ENCODE measurements around the gene GNGT2.

GNGT2 gene

GRCh38 chr17:49200423-49201083 is 9.8 kb downstream of the GNGT2 start:
- Histone ChIP-seq H3K27ac (no peak overlapping the region), H3K27me3 (ENCODE audit: insufficient read depth, low read depth) (peaks cover 13% of the 10 kb centered on the region), H3K4me3 (IDR thresholded peaks at IDR 0.05; ENCODE audit: insufficient read depth, low read depth, low read length) (no peak overlapping the region), H3K9ac (no peak overlapping the region), H3K36me3 (ENCODE audit: insufficient read depth) (no peaks in the 10 kb centered on the region), H3K79me2 (ENCODE audit: insufficient read depth, low read depth) (no peaks in the 10 kb centered on the region), H3K4me2 (no peak overlapping the region), H4K20me1 (ENCODE audit: insufficient read depth) (no peaks in the 10 kb centered on the region), H2AFZ (ENCODE audit: low read depth) (no peak overlapping the region), H3K4me1 (ENCODE audit: low read depth, poor library complexity, severe bottlenecking) (no peaks in the 10 kb centered on the region)
- TF ChIP-seq CTCF (conservative IDR thresholded peaks at IDR 0.05; ENCODE audit: low read depth, low read length): no peak

GRCh38 chr17:49198211-49198610 is 12.2 kb downstream of the GNGT2 start:
- H3K9ac ChIP-seq: no peak overlapping the region
- H3K4me3 ChIP-seq (IDR thresholded peaks at IDR 0.05; ENCODE audit: insufficient read depth, low read depth, low read length): no peak overlapping the region
- no peak overlapping the region for H3K27ac ChIP-seq
- H3K4me2 ChIP-seq: no peak overlapping the region
- no peaks in the 10 kb centered on the region for H3K36me3 ChIP-seq (ENCODE audit: insufficient read depth)
- H3K27me3 ChIP-seq (ENCODE audit: insufficient read depth, low read depth): peaks cover 9% of the 10 kb centered on the region
- H2AFZ ChIP-seq (ENCODE audit: low read depth): no peak overlapping the region
- no peaks in the 10 kb centered on the region for H3K4me1 ChIP-seq (ENCODE audit: low read depth, poor library complexity, severe bottlenecking)
- H3K79me2 ChIP-seq (ENCODE audit: insufficient read depth, low read depth): no peaks in the 10 kb centered on the region
- no peaks in the 10 kb centered on the region for H4K20me1 ChIP-seq (ENCODE audit: insufficient read depth)
- no peak for TF ChIP-seq CTCF (conservative IDR thresholded peaks at IDR 0.05; ENCODE audit: low read depth, low read length)

- peaks cover 6% of the 10 kb centered on the region for H3K27me3 ChIP-seq (ENCODE audit: insufficient read depth, low read depth)
- no peak overlapping the region for H3K4me2 ChIP-seq
- TF ChIP-seq CTCF (conservative IDR thresholded peaks at IDR 0.05; ENCODE audit: low read depth, low read length): no peak
- H3K4me1 ChIP-seq (ENCODE audit: low read depth, poor library complexity, severe bottlenecking): no peaks in the 10 kb centered on the region
- H3K36me3 ChIP-seq (ENCODE audit: insufficient read depth): no peaks in the 10 kb centered on the region
- no peaks in the 10 kb centered on the region for H3K79me2 ChIP-seq (ENCODE audit: insufficient read depth, low read depth)
- H3K27ac ChIP-seq: no peak overlapping the region
- no peaks in the 10 kb centered on the region for H4K20me1 ChIP-seq (ENCODE audit: insufficient read depth)
- H2AFZ ChIP-seq (ENCODE audit: low read depth): no peak overlapping the region
- no peak overlapping the region for H3K4me3 ChIP-seq (IDR thresholded peaks at IDR 0.05; ENCODE audit: insufficient read depth, low read depth, low read length)
- H3K9ac ChIP-seq: no peak overlapping the region
Observed at GRCh38 chr17:49197346-49197998, 12.9 kb downstream of the GNGT2 start.

GRCh38 chr17:49196520-49196919 is 13.9 kb downstream of the GNGT2 start:
- H3K27me3 ChIP-seq (ENCODE audit: insufficient read depth, low read depth): no peaks in the 10 kb centered on the region; the same call in 1 of the 2 replicates
- no peaks in the 10 kb centered on the region for H3K4me1 ChIP-seq (ENCODE audit: low read depth, poor library complexity, severe bottlenecking)
- no peaks in the 10 kb centered on the region for H3K36me3 ChIP-seq (ENCODE audit: insufficient read depth)
- H3K9ac ChIP-seq: no peak overlapping the region
- no peaks in the 10 kb centered on the region for H3K79me2 ChIP-seq (ENCODE audit: insufficient read depth, low read depth)
- no peak overlapping the region for H3K4me2 ChIP-seq
- no peak overlapping the region for H3K4me3 ChIP-seq (IDR thresholded peaks at IDR 0.05; ENCODE audit: insufficient read depth, low read depth, low read length)
- TF ChIP-seq CTCF (conservative IDR thresholded peaks at IDR 0.05; ENCODE audit: low read depth, low read length): no peak
- H2AFZ ChIP-seq (ENCODE audit: low read depth): no peak overlapping the region
- H3K27ac ChIP-seq: no peak overlapping the region
- H4K20me1 ChIP-seq (ENCODE audit: insufficient read depth): no peaks in the 10 kb centered on the region
